Nephron (organoid): Measurements from ENCODE around the gene TSC1.

Experiments used
- H3K27ac Mint-ChIP-seq, 3 experiments: 2 replicates each; pipeline ENCODE4 v1.8.0; 2020; ENCODE audit warnings: mixed read lengths in 3 of 3, mild to moderate bottlenecking in 2 of 3, moderate library complexity in 1 of 3
- H3K27me3 Mint-ChIP-seq: 2 replicates; pipeline ENCODE4 v1.8.0; 2021; ENCODE audit warnings: low read depth, mild to moderate bottlenecking, moderate library complexity, mixed read lengths
- H3K36me3 Mint-ChIP-seq: 2 replicates; pipeline ENCODE4 v1.8.0; 2020; ENCODE audit warnings: low read depth, mixed read lengths
- H3K4me1 Mint-ChIP-seq: 2 replicates; pipeline ENCODE4 v1.8.0; 2020; ENCODE audit warnings: mixed read lengths
- H3K4me3 Mint-ChIP-seq, 3 experiments: 2 replicates each; pipeline ENCODE4 v1.8.0; 2020; ENCODE audit warnings: mild to moderate bottlenecking in 3 of 3, mixed read lengths in 3 of 3, moderate library complexity in 2 of 3
- H3K9me3 Mint-ChIP-seq: 2 replicates; pipeline ENCODE4 v1.8.0; 2020; ENCODE audit warnings: mixed read lengths
- CTCF ChIP-seq, 3 experiments: fragments of 200-600 bp; sonication (generic); IDR thresholded peaks; one replicate each; pipeline ENCODE4 v1.5.0; 2021; ENCODE audit warnings: antibody characterized with exemption in 3 of 3; ENCODE audit not compliant: unreplicated experiment in 3 of 3

TSC1 gene

GRCh38 chr9:132980157-132980556 lies 35.7 kb upstream of the TSC1 start:
- no peaks in the 10 kb centered on the region for H3K9me3 Mint-ChIP-seq
- no peaks in the 10 kb centered on the region for H3K36me3 Mint-ChIP-seq
- TF ChIP-seq CTCF (IDR thresholded peaks at IDR 0.05; ENCODE audit: unreplicated experiment in 3 of 3), result no peak
- H3K27me3 Mint-ChIP-seq, result peaks cover 58% of the 10 kb centered on the region
- H3K27ac Mint-ChIP-seq, result no peak overlapping the region
- peaks cover 15% of the 10 kb centered on the region for H3K4me1 Mint-ChIP-seq
- H3K4me3 Mint-ChIP-seq, result no peak overlapping the region

- Mint-ChIP-seq H3K36me3 (no peaks in the 10 kb centered on the region), H3K27me3 (peaks cover 66% of the 10 kb centered on the region), H3K4me1 (peaks cover 15% of the 10 kb centered on the region), H3K4me3 (no peak within 1 kb of the TSS), H3K9me3 (no peaks in the 10 kb centered on the region), H3K27ac (peak within 1 kb of the TSS in 2 of 3 experiments; percentile 7 to 57)
- TF ChIP-seq CTCF (IDR thresholded peaks at IDR 0.05; ENCODE audit: unreplicated experiment in 3 of 3), result no peak
These were observed 34.2 kb upstream of the TSC1 start, which contains the start of gene GFI1B for GRCh38 chr9:132978451-132979131. Gene GFI1B (plus strand): TSS chr9:132978694. CDS start chr9:132986679, 7,985 bp downstream.

GRCh38 chr9:132978112-132978450 lies 33.7 kb upstream of the TSC1 start:
- peaks cover 15% of the 10 kb centered on the region for H3K4me1 Mint-ChIP-seq
- no peaks in the 10 kb centered on the region for H3K36me3 Mint-ChIP-seq
- TF ChIP-seq CTCF (IDR thresholded peaks at IDR 0.05; ENCODE audit: unreplicated experiment in 3 of 3), result no peak
- peaks cover 71% of the 10 kb centered on the region for H3K27me3 Mint-ChIP-seq
- H3K27ac Mint-ChIP-seq, result no peak overlapping the region
- H3K4me3 Mint-ChIP-seq, result no peak overlapping the region
- no peaks in the 10 kb centered on the region for H3K9me3 Mint-ChIP-seq

- no peaks in the 10 kb centered on the region for H3K36me3 Mint-ChIP-seq
- H3K9me3 Mint-ChIP-seq, result no peaks in the 10 kb centered on the region
- no peak for TF ChIP-seq CTCF (IDR thresholded peaks at IDR 0.05; ENCODE audit: unreplicated experiment in 3 of 3)
- peaks cover 15% of the 10 kb centered on the region for H3K4me1 Mint-ChIP-seq
- H3K4me3 Mint-ChIP-seq, result no peak overlapping the region
- H3K27ac Mint-ChIP-seq, result no peak overlapping the region
- peaks cover 75% of the 10 kb centered on the region for H3K27me3 Mint-ChIP-seq
These were observed 32.2 kb upstream of the TSC1 start for GRCh38 chr9:132976571-132976970.

GRCh38 chr9:132975961-132976360 lies 31.5 kb upstream of the TSC1 start:
- no peak overlapping the region for H3K4me3 Mint-ChIP-seq
- H3K36me3 Mint-ChIP-seq, result no peaks in the 10 kb centered on the region
- TF ChIP-seq CTCF (IDR thresholded peaks at IDR 0.05; ENCODE audit: unreplicated experiment in 3 of 3), result no peak
- no peak overlapping the region for H3K27ac Mint-ChIP-seq
- no peaks in the 10 kb centered on the region for H3K9me3 Mint-ChIP-seq
- peaks cover 75% of the 10 kb centered on the region for H3K27me3 Mint-ChIP-seq
- peaks cover 15% of the 10 kb centered on the region for H3K4me1 Mint-ChIP-seq

- Mint-ChIP-seq H3K27ac (no peak overlapping the region), H3K27me3 (peaks cover 60% of the 10 kb centered on the region), H3K4me3 (no peak overlapping the region), H3K36me3 (no peaks in the 10 kb centered on the region), H3K4me1 (peaks cover 8% of the 10 kb centered on the region), H3K9me3 (no peaks in the 10 kb centered on the region)
- TF ChIP-seq CTCF (IDR thresholded peaks at IDR 0.05; ENCODE audit: unreplicated experiment in 3 of 3), result no peak
These were observed 29.3 kb upstream of the TSC1 start for GRCh38 chr9:132973713-132974112.
